ENCODE data around the gene MRO.
"Not testable (repeated sequence)": the region's sequence is repeated elsewhere in the genome, so short reads cannot be mapped to it uniquely, and the experiment has no call there.

MRO gene

GRCh38 chr18:50819728-50820378, at the start of gene MRO:
Gene MRO (minus strand): TSS chr18:50820016. CDS start chr18:50809400, 10,616 bp downstream.
- DNase-seq = peak; percentile 67

- DNase-seq = no peak
These were observed 49.3 kb upstream of the MRO start for GRCh38 chr18:50869150-50869549.

- no peak for DNase-seq
These were observed 46.9 kb upstream of the MRO start for GRCh38 chr18:50866765-50867164.

- DNase-seq = no peak
These were observed 44.1 kb upstream of the MRO start for GRCh38 chr18:50863840-50864375.

GRCh38 chr18:50862401-50862800, 42.6 kb upstream of the MRO start:
- no peak for DNase-seq

GRCh38 chr18:50861617-50862016, 41.8 kb upstream of the MRO start:
- DNase-seq = no peak

- no peak for DNase-seq
These were observed 40.2 kb upstream of the MRO start for GRCh38 chr18:50859793-50860555.

- DNase-seq = no peak
These were observed 37.9 kb upstream of the MRO start for GRCh38 chr18:50857694-50858093.

GRCh38 chr18:50857166-50857565, 37.4 kb upstream of the MRO start:
- DNase-seq = not testable (repeated sequence)

GRCh38 chr18:50855976-50856757, 36.4 kb upstream of the MRO start:
- no peak for DNase-seq

- no peak for DNase-seq
These were observed 34.1 kb upstream of the MRO start for GRCh38 chr18:50853863-50854271.

GRCh38 chr18:50850307-50851065, 30.7 kb upstream of the MRO start:
- no peak for DNase-seq

- DNase-seq = no peak
These were observed 29.6 kb upstream of the MRO start for GRCh38 chr18:50849419-50849821.

GRCh38 chr18:50848991-50849390, 29.2 kb upstream of the MRO start:
- DNase-seq = no peak

- no peak for DNase-seq
These were observed 28.3 kb upstream of the MRO start for GRCh38 chr18:50848061-50848551.

GRCh38 chr18:50847192-50847591, 27.4 kb upstream of the MRO start:
- no peak for DNase-seq

GRCh38 chr18:50844960-50845359, 25.1 kb upstream of the MRO start:
- no peak for DNase-seq

GRCh38 chr18:50844554-50844953, 24.7 kb upstream of the MRO start:
- no peak for DNase-seq

- no peak for DNase-seq
These were observed 23.0 kb upstream of the MRO start for GRCh38 chr18:50842846-50843245.

- no peak for DNase-seq
These were observed 20.2 kb upstream of the MRO start for GRCh38 chr18:50839996-50840395.

- DNase-seq = no peak
These were observed 19.5 kb upstream of the MRO start for GRCh38 chr18:50839341-50839740.

GRCh38 chr18:50836521-50836957, 16.7 kb upstream of the MRO start:
- DNase-seq = no peak

All from activated effector memory CD4-positive, alpha-beta T cell treated with Interleukin-2 at 50 U/mL for 16 hours (primary cell).